GM21381 (cell line): ENCODE measurements around the gene CSTB.

Experiments
- ATAC-seq: cut with Tn5 transposase; IDR thresholded peaks from one replicate; pipeline ENCODE4 v1.9.1; 2021; ENCODE audit warnings: mild to moderate bottlenecking, moderate library complexity; ENCODE audit not compliant: unreplicated experiment

Gene CSTB

DNA sequence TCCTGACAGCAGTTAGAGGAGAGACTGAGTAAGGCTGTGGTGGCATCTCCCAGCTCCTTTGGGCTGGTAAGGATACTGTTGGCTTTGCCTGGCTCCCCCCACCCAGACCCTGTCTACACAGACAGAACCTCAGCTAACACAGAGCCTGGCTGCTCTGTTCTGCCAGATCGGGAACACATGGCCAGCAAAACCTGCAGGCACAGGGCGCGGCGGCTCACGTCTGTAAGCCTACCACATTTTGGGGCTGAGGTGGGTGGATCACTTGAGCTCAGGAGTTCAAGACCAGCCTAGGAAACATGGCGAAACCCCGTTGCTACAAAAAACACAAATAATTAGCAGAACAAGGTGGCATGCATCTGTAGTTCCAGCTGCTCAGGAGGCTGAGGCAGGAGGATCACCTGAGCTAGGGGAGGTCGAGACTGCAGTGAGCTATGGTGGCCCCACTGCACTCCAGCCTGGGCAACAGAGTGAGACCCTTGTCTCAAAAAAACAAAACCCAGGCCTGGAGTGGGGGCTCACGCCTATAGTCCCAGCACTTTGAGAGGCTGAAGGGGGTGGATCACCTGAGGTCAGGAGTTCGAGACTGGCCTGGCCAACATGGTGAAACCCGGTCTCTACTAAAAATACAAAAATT is 6.7 kb downstream of the CSTB start:
- no peak for ATAC-seq

DNA sequence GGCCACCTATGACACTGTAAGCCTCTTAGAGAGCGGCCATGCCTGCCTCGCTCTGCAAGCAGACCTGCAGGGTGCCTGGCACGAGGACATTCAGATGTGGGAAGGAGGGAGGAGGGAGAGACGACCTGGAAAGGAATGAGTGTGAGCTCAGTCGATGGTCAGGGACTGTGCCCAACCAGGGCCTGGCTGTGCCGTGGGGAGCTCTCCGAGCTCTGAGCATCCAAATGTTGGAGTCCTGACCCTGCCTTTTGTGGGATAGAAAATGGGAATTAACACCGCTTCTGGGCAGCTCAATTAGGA is 7.3 kb downstream of the CSTB start:
- ATAC-seq: no peak

DNA sequence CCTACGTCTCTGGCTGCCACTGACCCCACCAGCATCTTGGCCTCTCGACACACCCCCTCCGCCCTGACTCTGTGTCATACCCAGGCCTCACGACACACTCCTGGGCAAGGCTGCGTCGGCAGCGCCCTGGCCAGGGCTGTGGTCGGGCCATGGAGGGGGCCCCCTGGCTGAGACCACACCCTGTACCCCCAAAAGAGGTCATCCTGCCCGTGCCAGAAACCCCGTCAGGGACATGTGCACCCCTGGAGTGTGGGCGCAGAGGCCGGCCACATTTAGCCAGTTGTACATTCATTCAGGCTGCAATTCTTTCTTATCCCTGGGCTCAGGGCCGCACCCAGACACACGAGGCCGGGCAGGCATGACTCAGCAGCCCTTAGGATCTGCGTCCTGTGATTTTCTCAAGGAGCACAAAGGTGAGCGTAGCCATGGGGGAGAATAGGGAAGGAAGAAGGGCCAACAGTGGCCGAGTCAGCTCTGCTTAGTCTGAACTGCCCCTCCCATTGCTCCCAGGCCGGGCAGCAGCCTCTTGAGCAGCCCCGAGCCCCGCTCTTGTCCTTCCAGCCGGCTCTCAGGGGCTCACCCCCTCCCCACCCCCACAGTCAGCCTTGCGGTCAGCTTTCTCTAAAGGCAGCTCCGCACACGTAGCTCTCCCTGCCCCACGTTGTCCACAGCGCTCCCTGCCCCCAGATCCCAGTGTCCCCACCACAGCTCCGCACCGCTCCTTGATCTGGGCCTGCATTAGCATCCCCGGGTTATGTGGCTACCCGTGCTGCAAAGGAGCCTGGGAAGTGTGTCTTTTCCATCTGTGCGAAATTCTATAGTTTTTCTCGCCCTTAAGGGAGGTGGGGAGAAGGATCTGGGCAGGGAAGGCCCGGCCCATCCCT is 7.9 kb downstream of the CSTB start:
- no peak for ATAC-seq

DNA sequence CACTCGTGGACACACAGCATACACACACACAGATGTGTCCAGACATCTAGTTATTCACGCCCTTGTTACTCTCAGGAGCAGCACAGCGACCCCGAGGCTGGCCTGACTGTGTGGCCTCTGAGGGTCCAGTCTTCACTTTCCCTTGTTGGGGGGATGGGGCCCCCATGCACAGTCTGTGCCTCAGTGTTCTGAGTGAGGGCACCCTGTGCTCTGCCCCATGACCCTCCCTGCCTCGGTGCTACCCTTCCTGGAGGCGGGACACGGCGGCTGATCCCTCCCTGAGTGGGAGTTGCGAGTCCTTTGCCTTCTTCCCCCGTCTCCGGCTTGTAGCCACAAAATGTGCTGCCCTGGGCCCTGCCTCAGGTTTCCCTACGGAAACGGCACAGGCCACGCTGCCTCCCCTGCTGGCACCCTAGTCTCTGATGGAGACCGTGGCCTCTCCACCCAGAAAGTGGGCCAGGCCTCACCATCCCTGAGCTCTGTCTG is 8.6 kb downstream of the CSTB start:
- ATAC-seq: no peak

DNA sequence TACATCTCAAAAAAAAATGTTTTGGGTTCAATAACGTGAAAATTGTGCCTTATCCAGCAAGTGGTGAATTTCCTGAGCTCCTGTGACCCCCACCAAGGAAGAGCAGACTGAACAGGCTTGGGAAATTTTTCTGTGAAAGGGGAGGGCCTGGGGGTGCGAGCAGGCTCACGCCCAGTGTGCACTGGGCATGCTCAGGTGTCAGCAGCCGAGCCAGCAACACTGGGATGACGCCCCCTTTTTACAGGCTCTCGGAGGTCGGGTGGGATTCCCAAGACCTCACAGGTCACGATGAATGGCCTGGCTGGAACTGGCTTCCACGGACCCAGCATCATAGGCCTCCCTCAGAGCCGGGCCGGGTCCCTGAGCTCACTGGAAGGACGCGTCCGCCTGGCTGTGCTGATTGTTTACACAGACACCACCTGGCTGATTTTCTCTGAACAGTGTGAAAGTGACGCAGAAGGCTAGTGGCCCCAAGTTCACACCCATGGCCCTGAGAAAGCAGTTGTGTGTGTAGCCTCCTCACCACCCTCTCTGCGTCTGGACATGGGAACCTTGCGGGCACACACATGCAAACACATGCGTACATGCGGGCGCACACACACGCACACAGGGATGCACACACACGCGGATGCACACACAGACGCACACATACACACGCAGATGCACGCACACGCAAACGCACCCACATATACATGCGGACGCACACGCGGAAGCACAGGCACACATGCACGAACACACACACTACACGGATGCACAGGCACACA is 9.2 kb downstream of the CSTB start:
- no peak for ATAC-seq

DNA sequence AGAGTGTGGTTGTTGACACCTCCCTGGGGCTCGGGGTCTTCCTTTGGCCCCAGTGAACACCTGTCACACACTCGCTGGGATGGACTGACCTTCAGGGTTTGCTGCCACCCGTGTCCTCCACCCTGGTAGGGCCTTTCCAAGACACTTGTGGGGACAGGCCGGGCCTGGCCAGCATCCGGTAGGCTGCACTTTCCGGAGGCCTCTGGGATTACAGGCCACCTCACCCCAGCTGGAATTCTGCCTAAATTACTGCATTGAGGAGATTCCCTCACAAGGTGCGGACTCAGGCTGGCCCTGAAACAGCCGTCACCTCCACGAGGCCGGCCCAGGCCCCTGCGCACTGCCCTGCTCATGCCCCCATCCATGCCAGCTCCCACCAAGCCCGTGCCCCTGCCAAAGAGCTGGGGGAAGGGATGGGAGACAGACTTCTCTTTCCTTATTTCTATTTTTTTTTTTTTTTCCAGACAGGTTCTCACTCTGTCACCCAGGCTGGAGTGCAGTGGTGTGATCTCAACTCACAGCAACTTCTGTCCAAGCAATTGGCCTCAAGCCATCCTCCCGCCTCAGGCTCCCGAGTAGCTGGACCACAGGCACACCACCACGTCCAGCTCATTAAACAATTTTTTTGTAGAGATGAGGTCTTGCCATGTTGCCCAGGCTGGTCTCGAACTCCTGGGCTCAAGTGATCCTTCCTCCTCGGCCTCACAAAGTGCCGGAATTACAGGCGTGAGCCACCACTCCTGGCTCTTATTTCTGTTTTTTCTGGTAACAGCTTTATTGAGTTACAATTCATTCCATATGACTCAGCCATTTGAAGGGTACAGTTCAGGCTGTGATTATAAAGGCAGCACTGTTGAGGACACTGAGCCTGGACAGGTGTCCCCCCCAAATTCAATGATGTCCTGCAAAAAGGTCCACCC is 11.3 kb downstream of the CSTB start:
- no peak for ATAC-seq

DNA sequence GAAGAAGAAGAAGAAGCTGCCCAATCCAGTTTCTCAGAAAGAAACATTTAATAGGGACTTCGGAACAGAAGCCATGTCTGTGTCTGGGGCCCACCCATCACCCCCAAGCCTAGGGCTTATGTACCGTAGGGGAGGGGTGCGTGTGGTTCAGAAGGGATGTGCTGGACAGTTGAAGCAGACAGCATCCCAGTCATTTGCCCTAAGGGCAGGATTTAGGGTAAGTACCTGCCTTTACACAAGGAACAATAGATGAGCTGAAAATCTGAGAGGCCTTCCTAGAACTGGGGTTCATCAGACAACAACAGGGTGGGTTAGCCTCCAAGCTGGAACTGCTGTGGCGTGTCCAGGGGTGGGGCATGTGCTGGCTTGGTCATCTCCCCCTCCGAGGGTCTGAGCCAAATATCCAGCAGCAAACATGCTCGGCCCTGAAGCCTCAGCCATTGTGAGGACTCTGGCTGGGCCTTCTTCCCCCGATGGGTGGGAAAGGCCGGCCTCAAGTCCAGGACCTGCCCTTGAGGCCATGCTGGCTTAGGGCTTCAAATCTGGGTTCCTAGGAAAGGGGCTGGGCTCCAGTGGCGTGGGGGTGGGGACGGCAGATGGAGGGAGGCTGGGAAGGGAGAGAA is 12.1 kb downstream of the CSTB start:
- ATAC-seq: no peak

DNA sequence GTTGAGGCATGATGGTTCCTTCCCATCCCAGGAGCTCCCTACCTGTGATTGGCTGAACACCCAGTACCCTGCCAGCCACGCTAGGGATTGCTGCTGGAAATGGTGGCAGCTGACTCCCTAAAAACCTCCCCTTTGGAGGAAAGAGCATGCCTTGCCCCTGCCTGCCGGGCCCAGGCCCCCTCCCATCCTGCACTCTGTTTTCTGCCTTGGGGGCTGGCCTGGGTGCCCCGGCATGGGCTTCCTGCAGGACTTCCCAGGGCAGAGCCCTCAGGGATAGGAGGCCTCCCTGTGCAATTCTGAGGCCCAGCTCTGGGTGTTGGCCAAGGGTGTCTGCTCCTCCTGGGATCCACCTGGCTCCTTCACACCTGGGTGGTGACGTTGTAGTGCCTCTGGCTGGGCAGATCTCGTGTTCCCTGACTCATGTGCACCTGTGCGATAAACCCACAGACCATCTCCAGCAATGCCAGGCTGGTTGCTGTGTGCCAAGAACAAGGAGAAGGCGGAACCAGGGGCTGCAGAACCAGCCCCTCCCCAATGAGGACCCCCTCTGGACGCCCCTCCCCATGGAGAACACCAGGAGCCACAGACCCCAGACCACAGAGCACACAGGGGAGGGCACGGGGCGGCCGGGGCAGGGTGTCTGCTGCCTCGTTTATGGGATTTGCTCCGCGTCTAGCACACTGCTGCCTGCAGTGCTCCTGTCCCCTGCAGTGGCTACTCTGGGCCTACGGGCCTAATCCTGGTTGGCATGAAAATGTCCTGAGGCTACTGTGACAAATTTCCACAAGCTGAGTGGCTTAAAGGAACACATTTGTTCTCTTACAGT is 13.6 kb downstream of the CSTB start:
- no peak for ATAC-seq

DNA sequence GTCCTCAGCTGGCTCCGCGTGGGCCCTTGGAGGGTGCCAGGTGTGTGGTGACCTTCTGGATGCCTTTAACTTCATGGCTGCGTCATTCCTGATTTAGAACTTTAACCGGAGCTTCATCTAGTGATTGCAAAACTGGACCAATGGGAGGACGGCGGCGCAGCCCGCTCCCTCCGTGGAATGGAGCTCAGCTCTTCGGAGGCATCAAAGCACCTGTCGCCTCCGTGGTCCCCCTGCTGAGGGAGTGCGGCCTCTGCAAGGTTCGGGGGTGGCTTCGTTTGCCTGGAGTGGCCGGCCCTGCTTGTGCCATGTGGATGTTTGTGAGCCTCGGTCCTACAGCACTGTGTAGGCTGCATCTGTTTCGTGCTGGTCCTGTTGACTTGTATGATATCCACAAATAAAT is 14.2 kb downstream of the CSTB start:
- ATAC-seq: no peak

DNA sequence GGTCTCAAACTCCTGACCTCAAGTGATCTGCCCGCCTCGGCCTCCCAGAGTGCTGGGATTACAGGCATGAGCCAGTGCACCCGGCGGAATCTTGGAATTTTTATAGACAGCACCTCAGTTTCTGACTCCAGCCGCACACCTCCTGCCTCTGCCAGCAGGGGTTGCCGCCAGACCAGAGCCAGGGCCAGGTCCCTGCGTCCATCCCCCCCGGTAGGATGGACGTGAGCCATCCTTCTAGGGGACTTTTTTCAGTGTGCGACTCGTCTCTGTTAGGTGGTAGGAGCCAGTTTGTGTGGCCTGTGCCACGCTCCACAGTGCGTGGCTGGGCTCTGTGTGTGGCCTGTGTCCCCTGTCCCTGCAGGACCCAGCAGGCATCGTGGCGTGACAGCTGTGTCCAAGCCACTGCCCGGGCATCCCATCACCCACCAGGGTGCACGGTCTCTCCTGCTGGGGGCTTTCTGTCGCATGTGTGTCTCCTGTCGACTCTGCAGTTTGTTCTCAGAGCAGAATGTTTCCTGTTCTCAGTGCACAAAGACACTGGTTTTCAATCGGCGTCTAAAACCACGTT is 15.6 kb downstream of the CSTB start:
- ATAC-seq: no peak

DNA sequence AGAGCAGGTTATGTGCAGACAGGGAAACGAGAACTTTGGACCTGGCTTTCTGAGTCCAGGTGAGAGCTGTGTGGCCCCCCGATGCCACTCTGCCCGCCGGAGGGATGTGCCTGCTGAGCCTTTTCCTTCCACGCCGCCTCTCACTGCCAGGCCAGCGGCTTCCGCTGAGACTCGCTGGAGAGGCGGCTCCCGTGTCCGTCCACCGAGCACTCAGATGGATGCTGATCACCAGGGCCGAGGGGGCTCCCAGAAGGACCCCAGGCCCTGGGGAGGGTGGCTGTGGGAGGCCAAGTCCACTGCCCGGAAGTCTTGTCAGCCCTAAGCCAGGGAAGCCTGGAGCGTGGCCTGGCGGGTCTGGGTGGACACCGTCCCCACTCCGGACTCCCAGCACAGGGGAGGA is 16.5 kb downstream of the CSTB start:
- no peak for ATAC-seq

DNA sequence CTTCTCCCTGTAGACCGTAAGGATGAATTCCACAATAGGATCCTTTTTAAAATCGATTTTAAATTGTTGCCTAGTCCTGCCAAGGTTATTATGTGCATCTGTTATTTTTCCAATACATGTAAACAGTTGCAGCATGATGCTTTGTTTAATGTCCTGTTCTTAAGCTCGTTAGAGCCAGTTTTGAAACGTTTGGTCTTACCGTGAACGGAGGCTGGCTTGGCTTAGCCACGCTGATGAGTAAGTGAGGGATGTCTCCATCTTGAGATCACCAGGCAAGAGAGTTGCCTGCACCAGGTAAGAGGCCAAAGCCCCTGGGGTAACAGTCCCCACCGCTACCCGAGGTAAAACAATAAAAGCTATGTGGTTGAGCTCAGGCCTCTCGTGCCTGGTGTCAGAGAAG is 17.3 kb downstream of the CSTB start:
- no peak for ATAC-seq

DNA sequence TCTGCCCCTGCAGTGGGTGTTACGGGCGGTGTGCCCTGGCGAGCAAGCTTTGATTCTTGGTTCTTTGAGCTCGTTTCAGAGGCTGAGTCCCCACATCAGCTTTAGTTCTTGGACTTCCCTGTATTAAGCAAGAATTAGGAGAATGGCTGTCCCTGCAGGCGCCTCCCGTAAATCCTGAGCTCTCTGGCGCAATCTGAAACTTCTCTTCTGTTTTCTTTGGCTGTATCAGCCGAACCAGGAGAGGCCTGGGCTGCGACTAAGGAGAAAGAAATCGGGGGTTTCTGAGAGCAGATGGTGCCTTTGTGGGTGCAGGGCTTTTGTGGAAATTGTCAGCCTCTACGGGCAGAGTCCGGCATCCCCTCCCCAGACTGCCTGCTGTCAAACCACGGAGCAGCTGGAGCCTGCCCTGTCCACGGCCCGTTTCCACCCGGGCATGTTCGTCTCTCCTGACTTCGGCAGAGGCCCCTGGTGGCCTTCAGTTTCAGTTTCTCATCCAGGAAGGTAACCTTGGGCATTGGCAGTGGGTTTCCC is 17.9 kb downstream of the CSTB start:
- no peak for ATAC-seq

DNA sequence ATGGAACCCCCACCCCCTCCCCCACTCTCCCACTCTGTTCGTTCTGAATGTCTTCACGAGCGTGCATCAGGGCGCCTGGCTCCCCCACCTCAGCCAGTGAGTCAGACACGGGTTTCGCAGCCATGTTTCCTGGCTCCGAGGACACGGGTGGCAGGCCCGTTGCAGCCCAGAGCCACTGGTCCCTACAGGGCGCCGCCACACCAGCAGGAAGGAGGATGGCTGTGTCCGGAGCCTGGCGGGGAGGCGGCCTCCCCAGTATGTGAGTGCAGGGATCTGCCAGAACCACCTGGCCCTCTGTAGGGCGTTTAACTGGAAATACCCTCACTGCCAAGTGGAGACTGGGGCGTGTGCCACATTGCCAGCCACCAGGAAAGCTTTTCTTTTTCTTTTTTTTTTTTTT is 18.5 kb downstream of the CSTB start:
- ATAC-seq: no peak

DNA sequence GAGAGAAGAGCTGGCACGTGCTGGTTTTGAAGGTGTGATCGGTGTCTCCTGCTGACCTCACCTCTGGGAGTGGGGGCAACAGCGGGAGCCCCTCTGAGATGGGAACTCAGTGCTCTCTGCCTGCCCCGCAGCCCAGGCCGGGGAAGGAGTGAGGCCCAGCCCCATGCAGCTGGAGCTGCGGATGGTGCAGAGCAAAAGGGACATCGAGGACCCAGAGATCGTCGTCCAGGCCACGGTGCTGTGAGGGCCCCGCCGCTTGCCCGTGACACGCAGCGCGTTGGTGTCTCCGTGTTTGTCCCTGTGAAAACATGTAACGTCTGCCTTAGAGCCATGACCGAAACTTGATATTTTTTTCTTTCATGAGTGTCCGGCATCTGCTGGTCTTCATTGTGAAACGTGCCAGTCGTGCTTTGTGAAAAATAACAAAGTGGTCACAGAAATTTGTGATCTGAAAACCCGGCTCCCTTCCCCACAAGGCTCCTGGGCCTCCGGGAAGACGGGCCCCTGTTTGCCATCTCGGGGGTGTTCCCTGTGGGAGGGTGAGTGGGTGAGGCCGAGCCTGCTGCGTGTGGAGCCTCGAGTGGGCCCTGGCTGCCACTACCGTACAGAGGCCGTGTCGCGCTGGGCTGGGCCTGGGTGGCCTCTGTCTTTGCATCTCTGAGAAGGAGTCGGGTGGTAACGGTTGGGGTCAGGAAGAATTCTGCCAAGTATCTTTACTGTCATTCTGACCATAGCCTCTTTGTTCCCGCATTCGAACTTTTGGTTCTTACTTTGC is 20.1 kb downstream of the CSTB start:
- ATAC-seq: no peak

DNA sequence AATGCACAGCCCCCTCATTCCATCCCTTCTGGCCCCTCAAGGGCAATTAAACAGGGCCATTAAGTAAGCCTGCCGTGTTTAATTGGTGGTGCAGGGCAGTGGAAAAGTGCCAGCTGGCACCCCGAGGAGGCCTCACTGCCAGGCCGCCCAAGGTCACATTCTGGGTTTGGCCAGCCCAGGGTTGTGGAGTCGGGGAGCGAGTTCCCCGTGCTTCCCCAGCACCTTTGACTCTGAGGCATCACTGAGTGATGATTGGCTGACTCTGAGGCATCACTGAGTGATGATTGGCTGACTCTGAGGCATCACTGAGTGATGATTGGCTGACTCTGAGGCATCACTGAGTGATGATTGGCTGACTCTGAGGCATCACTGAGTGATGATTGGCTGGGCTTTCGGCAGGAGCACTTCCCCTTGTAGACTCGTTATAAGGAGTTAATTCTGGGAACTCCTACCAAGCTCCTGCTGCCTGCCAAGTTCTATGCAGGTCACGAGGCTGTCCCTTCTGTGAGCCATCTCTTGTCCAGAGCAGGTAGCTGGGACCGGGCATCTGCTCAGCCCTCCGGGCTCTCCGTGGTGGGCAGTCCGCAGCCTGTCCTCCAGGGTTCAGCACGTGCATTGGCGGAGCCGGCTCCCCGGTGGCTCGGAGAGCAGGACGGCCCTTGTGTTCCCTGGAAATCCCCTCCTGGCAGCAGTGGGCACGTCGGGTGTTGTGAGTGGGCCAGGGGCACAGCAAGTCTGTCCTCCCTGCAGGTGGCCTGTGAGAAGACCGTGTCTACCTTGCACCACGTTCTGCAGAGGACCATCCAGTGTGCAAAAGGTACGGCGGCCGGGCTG is 20.9 kb downstream of the CSTB start:
- ATAC-seq: no peak

DNA sequence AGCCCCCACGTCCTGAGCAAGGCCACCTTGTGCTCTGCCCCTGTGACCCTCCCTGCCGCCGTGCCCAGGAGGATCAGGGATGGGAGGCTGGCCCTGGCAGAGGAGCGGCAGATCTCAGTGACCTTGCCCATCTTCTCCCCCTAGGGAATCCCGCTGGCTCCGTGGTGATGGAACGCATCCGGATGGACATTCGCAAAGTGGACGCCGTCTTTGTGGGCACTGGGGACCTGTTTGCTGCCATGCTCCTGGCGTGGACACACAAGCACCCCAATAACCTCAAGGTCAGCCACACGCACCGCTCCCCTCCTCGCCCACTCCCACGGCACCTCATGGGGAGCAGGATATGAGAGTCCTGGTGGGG is 22.7 kb downstream of the CSTB start:
- no peak for ATAC-seq
